ENCODE results near the gene RBPJ. TPM values are rescaled to one million over a fixed set of nuclear protein-coding genes. Genes with fewer than 3 reads are reported as not detected.

RBPJ gene
- polyA plus RNA-seq, 1 donor from 2014 or later = 89.8 TPM

- no peaks in the 10 kb centered on the region for H4K20me1 ChIP-seq (ENCODE audit: insufficient read depth)
- no peaks in the 10 kb centered on the region for H3K79me2 ChIP-seq (replicated peaks; ENCODE audit: insufficient read depth, low read length)
- no peak overlapping the region for H3K9ac ChIP-seq (ENCODE audit: low read length)
- no peak overlapping the region for H3K27ac ChIP-seq (ENCODE audit: low read length)
- TF ChIP-seq POLR2AphosphoS5 (IDR thresholded peaks at IDR 0.05) (no peak), EZH2 (IDR thresholded peaks at IDR 0.05; ENCODE audit: borderline replicate concordance, insufficient read depth, low read length, poor library complexity, severe bottlenecking) (no peak), CTCF (IDR thresholded peaks at IDR 0.05; ENCODE audit: poor library complexity, severe bottlenecking) (no peak), RAD21 (conservative IDR thresholded peaks at IDR 0.05) (no peak), SMC3 (conservative IDR thresholded peaks at IDR 0.05; ENCODE audit: poor library complexity) (no peak), TAF1 (IDR thresholded peaks at IDR 0.05; ENCODE audit: low read depth) (no peak), EP300 (conservative IDR thresholded peaks at IDR 0.05; ENCODE audit: poor library complexity, severe bottlenecking) (no peak), REST (IDR thresholded peaks at IDR 0.05; ENCODE audit: borderline replicate concordance) (no peak), MXI1 (conservative IDR thresholded peaks at IDR 0.05; ENCODE audit: poor library complexity, severe bottlenecking) (no peak)
- H3K9me2 ChIP-seq (ENCODE audit: insufficient read depth, low read length) = no peaks in the 10 kb centered on the region
- no peak overlapping the region for H3K4me3 ChIP-seq (ENCODE audit: low read length)
- H3F3A ChIP-seq (ENCODE audit: insufficient read depth, low read length, poor library complexity, severe bottlenecking) = no peaks in the 10 kb centered on the region
- H2AFZ ChIP-seq (ENCODE audit: low read depth, low read length) = no peak overlapping the region
- H3K4me2 ChIP-seq (ENCODE audit: low read length) = no peak overlapping the region
- no peaks in the 10 kb centered on the region for H3K9me3 ChIP-seq (ENCODE audit: low read length)
- no peaks in the 10 kb centered on the region for H3K36me3 ChIP-seq (ENCODE audit: insufficient read depth, low read length)
- no peaks in the 10 kb centered on the region for H3K27me3 ChIP-seq (ENCODE audit: insufficient read depth, low read depth, low read length)
Observed at GRCh38 chr4:26298198-26298947, 22.4 kb upstream of the RBPJ start.

- H3K4me3 ChIP-seq (ENCODE audit: low read length) = no peak overlapping the region
- TF ChIP-seq EP300 (conservative IDR thresholded peaks at IDR 0.05; ENCODE audit: poor library complexity, severe bottlenecking) (no peak), TAF1 (IDR thresholded peaks at IDR 0.05; ENCODE audit: low read depth) (no peak), REST (IDR thresholded peaks at IDR 0.05; ENCODE audit: borderline replicate concordance) (no peak), MXI1 (conservative IDR thresholded peaks at IDR 0.05; ENCODE audit: poor library complexity, severe bottlenecking) (no peak), CTCF (IDR thresholded peaks at IDR 0.05; ENCODE audit: poor library complexity, severe bottlenecking) (no peak), RAD21 (conservative IDR thresholded peaks at IDR 0.05) (no peak), POLR2AphosphoS5 (IDR thresholded peaks at IDR 0.05) (no peak), SMC3 (conservative IDR thresholded peaks at IDR 0.05; ENCODE audit: poor library complexity) (no peak)
- no peak overlapping the region for H3K4me2 ChIP-seq (ENCODE audit: low read length)
- H3K36me3 ChIP-seq (ENCODE audit: insufficient read depth, low read length) = no peaks in the 10 kb centered on the region
- no peak overlapping the region for H3K27ac ChIP-seq (ENCODE audit: low read length)
- no peaks in the 10 kb centered on the region for H3K9me3 ChIP-seq (ENCODE audit: low read length)
- no peaks in the 10 kb centered on the region for H3K79me2 ChIP-seq (replicated peaks; ENCODE audit: insufficient read depth, low read length)
- H3K27me3 ChIP-seq (ENCODE audit: insufficient read depth, low read depth, low read length) = no peaks in the 10 kb centered on the region
- H4K20me1 ChIP-seq (ENCODE audit: insufficient read depth) = no peaks in the 10 kb centered on the region
- no peaks in the 10 kb centered on the region for H3K9me2 ChIP-seq (ENCODE audit: insufficient read depth, low read length)
- no peaks in the 10 kb centered on the region for H3F3A ChIP-seq (ENCODE audit: insufficient read depth, low read length, poor library complexity, severe bottlenecking)
- no peak overlapping the region for H2AFZ ChIP-seq (ENCODE audit: low read depth, low read length)
- H3K9ac ChIP-seq (ENCODE audit: low read length) = no peak overlapping the region
Observed at GRCh38 chr4:26299254-26299882, 21.4 kb upstream of the RBPJ start.

All from neural cell (in vitro differentiated cells).